H1 (cell line): ENCODE measurements around the gene DEFB113. TPM values are rescaled to one million over a fixed set of nuclear protein-coding genes. Genes with fewer than 3 reads are reported as not detected.

Source experiments
- CTCF ChIA-PET: fragments of 300-600 bp; sonication (Branson Sonifier 250); formaldehyde crosslinking; loops from one replicate; lab custom pipeline; 2021; ENCODE audit not compliant: partially characterized antibody; lab: Charles Lee
- POLR2A ChIA-PET: fragments of 300-600 bp; sonication (Branson Sonifier 250); formaldehyde crosslinking; loops from one replicate; lab custom pipeline; 2021; ENCODE audit warnings: inconsistent platforms; ENCODE audit not compliant: partially characterized antibody; lab: Charles Lee
- DNase-seq, 2 experiments: peaks; one replicate each; pipeline versions ENCODE4 v3.0.0 to v3.0.0-alpha.2; 2010 to 2022; ENCODE audit warnings: low spot score in 2 of 2, low read depth in 1 of 2, mixed read lengths in 1 of 2
- FAIRE-seq: peaks from 2 replicates; lab custom pipeline; 2011; peaks lifted over from hg19 to GRCh38; lab: Jason Lieb, UNC
- H2AFZ ChIP-seq: 2 replicates; pipeline ENCODE4 v1.8.1; 2012; ENCODE audit warnings: low read length, inconsistent platforms
- H2AK5ac ChIP-seq: 2 replicates; pipeline ENCODE4 v1.6.1; 2013; ENCODE audit warnings: low read depth, low read length
- H2BK120ac ChIP-seq: replicated peaks from 2 replicates; pipeline ENCODE3; 2013; ENCODE audit warnings: low read depth, low read length, inconsistent platforms
- H2BK12ac ChIP-seq: 2 replicates; pipeline ENCODE4 v1.6.1; 2013; ENCODE audit warnings: low read depth, low read length
- H2BK15ac ChIP-seq: 2 replicates; pipeline ENCODE4 v1.6.1; 2013; ENCODE audit warnings: low read length
- H2BK20ac ChIP-seq: 2 replicates; pipeline ENCODE4 v1.6.1; 2013; ENCODE audit warnings: low read length
- H2BK5ac ChIP-seq: 2 replicates; pipeline ENCODE4 v1.6.1; 2013; ENCODE audit warnings: low read depth, low read length
- H3K14ac ChIP-seq: 2 replicates; pipeline ENCODE4 v1.6.1; 2013; ENCODE audit warnings: inconsistent platforms; ENCODE audit not compliant: insufficient read length
- H3K18ac ChIP-seq: 2 replicates; pipeline ENCODE4 v1.6.1; 2013; ENCODE audit warnings: low read length; ENCODE audit errors: extremely low read depth
- H3K23ac ChIP-seq: 2 replicates; pipeline ENCODE4 v1.6.1; 2013; ENCODE audit warnings: inconsistent platforms; ENCODE audit not compliant: insufficient read length
- H3K23me2 ChIP-seq: 2 replicates; pipeline ENCODE4 v1.6.1; 2013; ENCODE audit warnings: low read depth, low read length
- H3K27ac ChIP-seq: 2 replicates; pipeline ENCODE4 v1.6.1; 2011; ENCODE audit warnings: low read depth, low read length, inconsistent platforms
- H3K27me3 ChIP-seq, 4 experiments: replicated peaks in 1 of 4; 1 replicate in 1 of 4; 2 replicates in 3 of 4; pipeline versions ENCODE4 v1.6.1 to v1.8.1; 2011 to 2013; ENCODE audit warnings: low read length in 3 of 4, mild to moderate bottlenecking in 3 of 4, inconsistent platforms in 2 of 4, mixed read lengths in 2 of 4, moderate library complexity in 1 of 4; ENCODE audit not compliant: control insufficient read depth in 3 of 4, insufficient read depth in 3 of 4; ENCODE audit errors: extremely low read depth in 1 of 4
- H3K36me3 ChIP-seq, 4 experiments: 2 replicates each; pipeline versions ENCODE4 v1.6.1 to v1.8.1; 2011 to 2013; ENCODE audit warnings: mild to moderate bottlenecking in 4 of 4, low read length in 3 of 4, moderate library complexity in 2 of 4, control low read depth in 1 of 4, inconsistent platforms in 1 of 4; ENCODE audit not compliant: insufficient read depth in 4 of 4, control insufficient read depth in 2 of 4
- H3K4ac ChIP-seq: replicated peaks from 2 replicates; pipeline ENCODE3; 2013; ENCODE audit warnings: low read length, low read depth, mixed read lengths, inconsistent platforms; ENCODE audit not compliant: insufficient read length
- H3K4me1 ChIP-seq, 4 experiments: replicated peaks in 1 of 4; 1 replicate in 1 of 4; 2 replicates in 3 of 4; pipeline versions ENCODE4 v1.6.1 to v1.8.1; 2011 to 2013; ENCODE audit warnings: low read length in 3 of 4, inconsistent platforms in 2 of 4, mixed read lengths in 1 of 4; ENCODE audit not compliant: insufficient read depth in 4 of 4, control insufficient read depth in 3 of 4
- H3K4me2 ChIP-seq, 2 experiments: 2 replicates each; pipeline versions ENCODE4 v1.6.1 to v1.8.1; 2011 to 2013; ENCODE audit warnings: low read depth in 2 of 2, low read length in 2 of 2, control low read depth in 1 of 2, inconsistent platforms in 1 of 2, mild to moderate bottlenecking in 1 of 2; ENCODE audit not compliant: insufficient read depth in 1 of 2
- H3K4me3 ChIP-seq, 4 experiments: fragments of 200-600, 300-600 bp in 1 of 4; sonication (generic), shearing (Covaris generic), sonication (Bioruptor Twin) in 1 of 4; 2 replicates each; pipeline versions ENCODE4 v1.5.1 to v1.8.1; 2011 to 2016; ENCODE audit warnings: low read length in 4 of 4, low read depth in 3 of 4, control low read depth in 2 of 4, inconsistent platforms in 2 of 4, mild to moderate bottlenecking in 2 of 4, mixed read lengths in 1 of 4, moderate library complexity in 1 of 4; ENCODE audit not compliant: insufficient read depth in 2 of 4; ENCODE audit errors: extremely low read depth in 1 of 4
- H3K56ac ChIP-seq: replicated peaks from 2 replicates; pipeline ENCODE3; 2013; ENCODE audit warnings: low read depth, mild to moderate bottlenecking, mixed read lengths, low read length, inconsistent platforms; ENCODE audit not compliant: insufficient read length
- H3K79me1 ChIP-seq: 2 replicates; pipeline ENCODE4 v1.6.1; 2013; ENCODE audit warnings: low read depth, low read length, control low read depth
- H3K79me2 ChIP-seq, 2 experiments: 2 replicates each; pipeline versions ENCODE4 v1.6.1 to v1.8.1; 2012 to 2013; ENCODE audit warnings: low read length in 2 of 2, mild to moderate bottlenecking in 2 of 2, inconsistent platforms in 1 of 2; ENCODE audit not compliant: insufficient read depth in 2 of 2, control insufficient read depth in 1 of 2
- H3K9ac ChIP-seq, 4 experiments: replicated peaks in 1 of 4; 1 replicate in 1 of 4; 2 replicates in 3 of 4; pipeline versions ENCODE4 v1.6.1 to v1.8.1; 2011 to 2013; ENCODE audit warnings: low read depth in 3 of 4, low read length in 3 of 4, control low read depth in 2 of 4, mild to moderate bottlenecking in 2 of 4, moderate library complexity in 2 of 4, inconsistent platforms in 1 of 4; ENCODE audit errors: extremely low read depth in 1 of 4
- H3K9me3 ChIP-seq, 2 experiments: 2 replicates each; pipeline versions ENCODE4 v1.6.1 to v1.8.1; 2012 to 2013; ENCODE audit warnings: mild to moderate bottlenecking in 2 of 2, moderate library complexity in 2 of 2, control low read depth in 1 of 2, inconsistent platforms in 1 of 2, low read depth in 1 of 2, low read length in 1 of 2, mixed read lengths in 1 of 2; ENCODE audit not compliant: insufficient read depth in 2 of 2
- H4K20me1 ChIP-seq, 2 experiments: replicated peaks in 1 of 2; 2 replicates each; pipeline versions ENCODE3 to v1.8.1; 2011 to 2013; ENCODE audit warnings: inconsistent platforms in 2 of 2, low read length in 2 of 2, mild to moderate bottlenecking in 1 of 2; ENCODE audit not compliant: insufficient read depth in 2 of 2, control insufficient read depth in 1 of 2
- H4K5ac ChIP-seq: 2 replicates; pipeline ENCODE4 v1.6.1; 2013; ENCODE audit warnings: low read length, low read depth, mixed read lengths, inconsistent platforms; ENCODE audit not compliant: insufficient read length
- H4K8ac ChIP-seq: 2 replicates; pipeline ENCODE4 v1.8.0; 2013; ENCODE audit warnings: mild to moderate bottlenecking, moderate library complexity, low read length, inconsistent platforms; ENCODE audit not compliant: insufficient read depth; ENCODE audit errors: extremely low read depth
- H4K91ac ChIP-seq: replicated peaks from 2 replicates; pipeline ENCODE3; 2013; ENCODE audit warnings: low read length, mixed read lengths, inconsistent platforms; ENCODE audit not compliant: insufficient read length
- SP2 ChIP-seq: IDR thresholded peaks from 2 replicates; pipeline ENCODE4 v1.6.1; 2012; ENCODE audit warnings: mild to moderate bottlenecking, low read length, inconsistent platforms
- TAF7 ChIP-seq: optimal IDR thresholded peaks from 2 replicates; pipeline ENCODE3; 2011; ENCODE audit warnings: low read depth, mild to moderate bottlenecking, inconsistent platforms, low read length, moderate library complexity, borderline replicate concordance
- WGBS, 2 experiments: shearing (Covaris generic) in 1 of 2; methylation state at CpG; one replicate each; pipeline versions ENCODE4 v1.1.6 to v1.1.7; 2013 to 2015; ENCODE audit warnings: low lambda C conversion rate in 2 of 2, mixed read lengths in 2 of 2, inconsistent platforms in 1 of 2, low coverage in 1 of 2, missing lambda C conversion rate in 1 of 2; ENCODE audit not compliant: insufficient replicate concordance in 2 of 2, insufficient coverage in 1 of 2, insufficient read length in 1 of 2; ENCODE audit errors: extremely low coverage in 1 of 2, missing lambda C conversion rate in 1 of 2; 5-methylcytosine and 5-hydroxymethylcytosine counted together
- polyA plus RNA-seq, 7 experiments: library from polyadenylated mRNA; depleted of rRNA in 3 of 7; stranded (reverse) in 5 of 7; unstranded in 2 of 7; fragments of >200 nt in 5 of 7; fragments of 200-250 nt in 2 of 7; gene quantifications; 1 replicate in 5 of 7; 2 replicates in 1 of 7; 4 replicates in 1 of 7; pipeline versions ENCODE4 v1.2.1 to v1.2.3, GENCODE V29; 2011 to 2013; ENCODE audit warnings: missing spikeins in 2 of 7, mixed read lengths in 2 of 7
- total RNA-seq: library from RNA; stranded (reverse); fragmentation: NEBNext Ultra II Directional; extraction: Animal tissue kit (Norgen Biotek cat#: 25700); gene quantifications from 2 replicates; pipeline ENCODE4 v1.2.1, GENCODE V29; 2021

Gene DEFB113
- total and polyA plus RNA-seq, 2 of the 8 experiments (the other 6 are each of a cell fraction or from before 2014, with no cell fraction given), result not detected

GRCh38 chr6:49986551-49986950 lies 17.1 kb upstream of the DEFB113 start:
- H3K27me3 ChIP-seq, result no peaks in the 10 kb centered on the region
- H2BK12ac ChIP-seq, result no peak overlapping the region
- no peaks in the 10 kb centered on the region for H3K9me3 ChIP-seq
- no peaks in the 10 kb centered on the region for H4K20me1 ChIP-seq
- no peak overlapping the region for H3K23ac ChIP-seq
- no peak overlapping the region for H3K56ac ChIP-seq
- DNase-seq, result no peak
- no peaks in the 10 kb centered on the region for H3K36me3 ChIP-seq
- no peaks in the 10 kb centered on the region for H3K23me2 ChIP-seq
- H2BK5ac ChIP-seq, result no peak overlapping the region
- H2AK5ac ChIP-seq, result no peak overlapping the region
- no peak overlapping the region for H3K4me2 ChIP-seq
- 75% methylated on average over 1 of the region's 1 CpG; no CpG with 5 or more reads in 1 of the 2 experiments for WGBS, 2 experiments
- FAIRE-seq, result no peak
- no peak overlapping the region for H4K91ac ChIP-seq
- CTCF ChIA-PET, result no interaction called here
- no peak overlapping the region for H3K27ac ChIP-seq
- no peak overlapping the region for H2BK15ac ChIP-seq
- H4K8ac ChIP-seq, result no peak overlapping the region
- H2BK20ac ChIP-seq, result no peak overlapping the region
- H3K4me3 ChIP-seq, result no peak overlapping the region
- no peaks in the 10 kb centered on the region for H3K4me1 ChIP-seq
- no peaks in the 10 kb centered on the region for H3K79me2 ChIP-seq
- no peak overlapping the region for H4K5ac ChIP-seq
- no peak overlapping the region for H3K4ac ChIP-seq
- no peaks in the 10 kb centered on the region for H3K79me1 ChIP-seq
- POLR2A ChIA-PET, result no interaction called here
- no peak overlapping the region for H3K14ac ChIP-seq
- no peak overlapping the region for H2BK120ac ChIP-seq
- H3K18ac ChIP-seq, result no peak overlapping the region
- H3K9ac ChIP-seq, result no peak overlapping the region
- no peak overlapping the region for H2AFZ ChIP-seq
- TF ChIP-seq TAF7 (no peak), SP2 (no peak)
